IPS DF 19.7 (cell line): Measurements from ENCODE around the gene PABPN1L.
"Not testable (repeated sequence)": the region's sequence is repeated elsewhere in the genome, so short reads cannot be mapped to it uniquely, and the experiment has no call there.

Source experiments
- DNase-seq: peaks from one replicate; pipeline ENCODE4 v3.0.0-alpha.2; 2013; ENCODE audit warnings: low read depth, low spot score

The PABPN1L gene

DNA sequence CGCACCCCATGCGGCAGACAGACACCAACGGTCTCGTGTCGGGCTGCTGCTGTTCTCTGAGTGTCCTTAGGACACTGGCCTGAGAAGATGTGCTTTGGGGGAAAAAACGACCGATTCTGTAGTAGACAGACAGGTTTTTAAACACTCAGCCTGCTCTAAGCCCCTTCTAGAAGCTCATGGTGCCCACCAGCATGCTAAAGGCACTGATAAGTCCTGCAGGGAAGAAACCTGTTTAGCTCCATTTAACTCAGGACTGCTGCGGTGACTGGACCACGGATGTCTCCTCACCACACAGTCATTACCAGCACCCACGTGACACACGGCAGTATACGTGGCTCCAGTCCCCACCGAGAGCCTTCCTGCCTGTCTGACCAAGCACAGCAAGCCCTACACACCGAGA is 35.7 kb downstream of the PABPN1L start:
- no peak for DNase-seq

DNA sequence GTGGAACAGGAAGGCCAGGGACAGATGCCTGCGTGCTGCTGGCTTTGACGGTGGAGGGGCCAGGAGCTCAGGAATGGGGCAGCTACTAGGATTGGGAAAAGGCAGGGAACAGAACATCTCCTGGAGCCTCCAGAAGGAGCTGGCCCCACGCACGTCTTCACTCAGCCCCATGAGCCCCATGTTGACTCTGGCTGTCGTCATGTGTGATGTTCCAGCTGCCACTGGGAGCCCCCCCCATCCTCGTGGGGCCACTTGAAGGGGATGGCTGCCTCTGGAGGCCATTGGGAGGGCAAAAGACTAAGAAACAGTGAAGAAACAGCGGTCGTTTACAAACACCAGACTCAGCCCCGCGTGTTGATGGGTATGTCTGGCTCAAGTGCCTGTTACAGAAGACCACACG is 36.2 kb downstream of the PABPN1L start:
- DNase-seq: no peak

DNA sequence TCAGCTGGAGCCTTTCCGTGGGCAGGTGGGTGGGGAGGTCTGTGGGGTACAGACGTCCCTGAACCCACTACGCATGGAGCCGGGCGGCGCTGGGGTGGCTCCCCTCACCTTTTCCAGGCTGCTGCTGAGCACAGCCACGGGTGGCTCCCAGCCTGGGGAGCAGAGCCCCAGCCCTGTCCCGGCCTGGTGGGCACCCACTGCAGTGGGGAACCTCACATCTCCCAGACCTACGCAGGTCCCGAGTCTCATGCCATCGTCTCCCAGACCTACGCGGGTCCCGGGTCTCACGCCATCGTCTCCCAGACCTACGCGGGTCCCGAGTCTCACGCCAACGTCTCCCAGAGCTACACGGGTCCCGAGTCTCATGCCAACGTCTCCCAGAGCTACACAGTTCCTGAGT is 37.7 kb downstream of the PABPN1L start:
- no peak for DNase-seq

DNA sequence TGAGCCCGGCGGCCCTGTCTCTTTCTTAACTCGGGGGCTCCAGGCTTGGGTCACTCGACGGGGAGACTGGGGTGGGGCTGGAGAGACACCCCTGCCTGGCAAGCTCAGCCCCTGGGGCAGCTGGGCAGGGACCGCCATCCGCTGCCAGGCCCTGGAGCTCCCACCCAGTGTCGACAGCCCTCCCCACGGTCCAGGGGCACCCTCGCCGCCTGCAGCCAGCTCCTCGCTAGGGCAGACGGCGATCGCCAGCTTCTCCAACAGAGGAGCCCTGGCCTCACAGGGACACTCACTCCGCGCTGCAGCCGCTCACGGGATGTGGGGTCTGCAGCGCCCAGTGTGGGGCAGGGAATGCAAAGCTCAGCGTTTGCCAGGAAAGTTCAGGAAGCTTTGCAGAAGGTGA is 38.7 kb downstream of the PABPN1L start:
- no peak for DNase-seq

DNA sequence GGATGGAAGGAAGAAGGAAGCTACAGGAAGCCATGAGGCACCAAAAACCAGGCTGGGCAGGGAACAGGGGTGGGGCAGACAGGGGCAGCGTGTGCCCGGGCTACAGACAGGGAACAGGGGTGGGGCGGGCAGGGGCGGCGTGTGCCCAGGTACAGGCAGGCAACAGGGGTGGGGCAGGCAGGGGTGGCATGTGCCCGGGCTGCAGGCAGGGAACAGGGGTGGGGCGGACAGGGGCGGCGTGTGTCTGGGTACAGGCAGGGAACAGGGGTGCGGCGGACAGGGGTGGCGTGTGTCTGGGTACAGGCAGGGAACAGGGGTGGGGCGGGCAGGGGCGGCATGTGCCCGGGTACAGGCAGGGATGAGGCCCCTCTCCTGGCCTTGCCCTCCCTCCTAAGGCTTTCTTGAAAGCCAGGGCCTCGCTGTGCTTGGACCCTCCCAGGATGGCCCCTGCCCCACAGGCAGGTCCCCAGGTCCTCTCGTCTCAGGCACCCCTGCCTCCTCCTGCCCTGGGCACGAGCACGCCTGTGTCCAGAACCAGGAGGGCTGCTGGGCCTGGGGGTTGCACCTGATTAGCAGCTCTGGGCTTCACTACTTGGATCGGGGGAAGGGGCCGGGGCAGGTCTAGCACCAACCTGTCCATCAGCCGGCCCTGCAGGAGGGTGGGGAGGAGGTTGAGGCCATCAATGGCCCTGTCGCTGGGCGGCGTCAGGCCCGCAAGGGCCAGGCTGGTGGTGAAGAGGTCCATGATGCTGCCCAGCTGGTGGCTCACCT is 40.2 kb downstream of the PABPN1L start:
- DNase-seq: no peak

DNA sequence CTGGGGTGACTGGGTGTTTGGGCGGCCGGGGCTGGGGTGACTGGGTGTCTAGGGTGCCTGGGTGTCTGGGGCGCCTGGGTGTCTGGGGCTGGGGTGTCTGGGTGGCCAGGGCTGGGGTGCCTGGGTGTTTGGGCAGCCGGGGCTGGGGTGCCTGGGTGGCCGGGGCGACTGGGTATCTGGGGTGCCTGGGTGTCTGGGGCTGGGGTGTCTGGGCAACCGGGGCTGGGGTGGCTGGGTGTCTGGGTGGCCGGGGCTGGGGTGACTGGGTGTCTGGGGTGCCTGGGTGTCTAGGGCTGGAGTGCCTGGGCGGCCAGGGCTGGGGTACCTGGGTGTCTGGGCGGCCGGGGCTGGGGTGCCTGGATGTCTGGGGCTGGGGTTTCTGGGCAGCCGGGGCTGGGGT is 41.3 kb downstream of the PABPN1L start:
- no peak for DNase-seq

DNA sequence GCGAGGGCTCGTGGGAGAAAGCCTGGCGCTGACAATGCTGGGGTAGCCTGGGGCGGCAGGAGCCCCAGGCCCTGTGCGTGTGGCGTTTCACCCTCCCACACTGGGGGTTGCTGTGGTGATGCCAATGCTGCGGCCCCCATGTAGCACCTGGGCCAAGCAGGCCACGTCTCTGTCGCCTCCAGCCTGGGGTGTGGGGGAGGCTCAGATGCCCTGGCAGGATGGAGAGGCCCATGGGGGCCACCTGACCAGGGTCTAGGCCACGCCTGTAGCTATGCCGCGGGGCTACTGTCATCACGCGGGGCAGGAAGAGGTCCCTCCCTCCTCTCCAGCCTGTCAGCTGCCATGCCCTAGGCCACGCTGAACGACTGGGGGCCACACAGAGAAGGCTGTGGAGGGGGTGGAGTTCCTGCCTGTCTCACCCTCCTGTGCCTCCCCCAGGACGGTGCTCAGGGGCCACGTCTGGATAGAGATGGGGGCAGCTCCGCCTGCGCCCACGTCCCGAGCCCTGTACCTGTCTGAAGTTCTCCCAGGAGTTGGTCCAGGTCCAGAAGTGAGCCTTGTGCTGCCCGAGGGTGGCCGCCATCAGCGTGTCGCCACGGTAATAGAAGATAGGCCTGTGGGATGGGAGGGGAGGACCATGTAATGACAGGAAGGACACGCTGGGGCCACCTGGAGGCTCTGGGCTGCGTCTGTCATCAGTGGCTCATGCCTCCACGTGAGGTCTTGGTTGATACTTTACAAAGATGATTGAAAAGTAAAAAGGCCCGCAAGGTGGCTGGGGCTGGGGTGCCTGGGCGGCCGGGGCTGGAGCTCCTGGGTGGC is 42.0 kb downstream of the PABPN1L start:
- DNase-seq: no peak

DNA sequence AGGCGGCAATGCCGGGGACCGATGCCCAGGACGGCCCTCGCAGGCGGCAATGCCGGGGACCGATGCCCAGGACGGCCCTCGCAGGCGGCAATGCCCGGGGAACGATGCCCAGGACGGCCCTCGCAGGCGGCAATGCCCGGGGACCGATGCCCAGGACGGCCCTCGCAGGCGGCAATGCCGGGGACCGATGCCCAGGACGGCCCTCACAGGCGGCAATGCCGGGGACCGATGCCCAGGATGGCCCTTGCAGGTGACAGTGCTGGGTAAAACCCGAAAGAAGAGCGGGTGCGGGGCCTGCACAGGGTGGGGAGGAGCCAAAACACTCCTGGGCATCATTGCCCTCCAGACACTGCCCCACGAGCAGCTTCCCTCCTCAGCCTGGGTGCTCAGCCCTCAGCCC is 42.8 kb downstream of the PABPN1L start:
- DNase-seq: not testable (repeated sequence)

DNA sequence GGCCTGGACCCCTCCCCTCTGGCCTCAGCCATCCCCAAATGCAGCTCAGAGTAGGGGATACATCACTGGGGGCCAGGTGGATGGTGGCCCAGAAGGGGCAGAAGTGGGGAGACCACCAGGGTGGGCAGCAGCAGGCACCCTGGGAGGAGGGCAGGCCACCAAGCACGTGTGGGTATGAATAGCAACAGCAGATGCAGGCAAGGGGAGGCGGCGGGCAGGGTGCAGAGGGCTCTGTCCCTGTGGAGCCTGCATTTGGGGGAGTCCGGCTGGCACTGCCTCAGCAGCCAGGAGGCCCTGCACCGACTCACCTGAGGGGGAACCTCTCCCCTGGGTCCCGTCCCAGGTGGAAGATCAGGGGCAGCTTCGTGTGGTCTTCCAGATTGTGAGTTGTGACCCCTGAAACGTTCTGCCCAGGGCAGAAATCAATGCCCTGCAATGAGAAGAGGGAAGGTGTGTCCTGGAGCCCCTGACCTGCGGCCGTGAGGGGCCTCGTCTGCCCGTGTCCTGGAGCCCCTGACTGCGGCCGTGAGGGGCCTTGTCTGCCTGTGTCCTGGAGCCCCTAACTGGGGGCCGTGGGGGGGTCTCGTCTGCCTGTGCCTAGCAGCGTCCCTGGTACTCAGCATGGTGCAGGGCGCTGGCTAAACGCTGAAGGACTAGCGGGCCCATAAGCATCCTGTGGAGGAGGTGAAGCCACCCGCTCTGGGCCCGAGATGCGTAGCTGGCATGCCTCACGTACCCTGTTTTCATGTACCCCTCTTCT is 44.0 kb downstream of the PABPN1L start:
- no peak for DNase-seq

DNA sequence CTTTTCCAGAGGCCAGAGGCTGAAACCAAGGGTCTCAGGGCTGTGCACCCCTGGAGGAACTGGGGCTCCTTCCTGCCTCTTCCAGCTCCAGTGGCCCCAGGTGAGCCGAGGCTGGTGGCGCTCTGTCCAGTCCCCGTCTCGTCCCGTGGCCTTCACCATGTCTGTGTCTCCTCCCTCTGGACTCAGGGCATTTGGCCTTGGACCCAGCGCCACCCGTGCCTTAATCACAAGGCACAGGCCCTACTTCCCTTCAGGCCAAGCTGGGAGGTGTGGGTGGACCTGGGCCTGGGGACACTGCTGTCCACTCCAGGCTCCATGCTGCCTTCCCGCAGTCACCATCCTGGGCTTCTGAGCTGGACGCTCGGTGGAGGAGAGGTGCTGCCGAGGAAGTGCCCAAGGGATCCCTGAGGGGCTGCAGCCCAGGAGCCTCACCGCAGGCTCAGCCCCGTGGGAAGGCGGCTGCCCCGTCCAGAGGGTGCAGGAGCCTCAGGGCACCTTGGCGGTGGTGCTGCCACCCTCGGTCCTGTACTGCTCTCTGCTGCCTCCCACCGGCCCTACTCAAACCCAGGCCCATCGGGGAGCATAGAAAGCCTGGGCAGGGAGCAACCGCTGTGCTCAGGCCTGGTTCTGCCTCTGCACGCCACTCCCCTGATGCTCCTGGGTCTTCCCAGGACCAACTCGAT is 45.2 kb downstream of the PABPN1L start:
- no peak for DNase-seq

DNA sequence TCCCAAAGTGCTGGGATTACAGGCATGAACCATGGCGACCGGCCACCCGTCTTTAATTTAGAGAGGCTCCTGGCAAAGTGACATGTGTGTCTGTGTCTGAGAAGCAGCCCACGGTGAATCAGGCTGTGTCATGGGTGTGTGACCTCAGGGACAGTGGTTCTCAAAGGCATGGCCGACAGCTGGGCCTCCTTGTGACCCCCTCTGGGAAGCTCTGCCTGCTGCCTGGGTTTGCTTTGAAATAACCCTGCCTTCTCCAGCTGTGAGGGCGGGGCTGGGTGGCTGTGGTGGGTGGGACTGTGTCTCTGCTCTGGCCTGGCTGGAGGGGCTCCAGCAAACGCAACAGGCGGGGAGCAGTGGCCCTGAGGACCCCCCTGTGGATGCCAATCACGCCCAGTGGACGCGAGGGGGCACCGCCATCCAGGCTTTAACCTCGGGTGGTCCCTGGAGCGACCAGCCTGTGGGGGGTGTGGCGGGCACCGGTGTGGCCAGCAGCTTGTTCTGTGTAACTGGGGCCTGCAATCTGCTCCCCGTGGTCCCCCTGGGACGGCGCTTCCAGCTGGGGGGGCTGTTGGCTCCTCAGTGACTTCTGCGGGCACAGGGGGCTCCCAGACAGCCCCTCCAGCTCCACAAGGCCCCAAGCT is 46.0 kb downstream of the PABPN1L start:
- DNase-seq: no peak

DNA sequence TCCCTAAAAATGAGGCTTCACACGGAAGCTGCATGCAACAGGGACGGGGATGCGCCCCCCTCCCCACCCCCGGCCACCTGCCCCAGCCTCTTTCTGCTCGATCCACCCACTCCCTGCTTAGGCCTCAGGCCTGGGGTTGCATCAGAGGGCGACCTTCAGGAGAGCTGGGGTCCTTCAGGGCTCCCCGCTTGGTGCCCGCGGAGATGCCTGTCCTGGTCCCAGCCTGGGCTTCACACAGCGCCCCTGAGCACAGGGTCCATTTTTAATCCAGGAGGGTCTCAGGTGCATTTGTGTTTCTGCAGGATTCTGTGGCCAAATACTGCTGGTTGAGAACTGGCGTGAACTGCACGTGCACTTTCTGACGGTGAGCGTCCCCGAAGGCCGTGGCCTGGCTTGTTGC is 47.3 kb downstream of the PABPN1L start:
- no peak for DNase-seq

DNA sequence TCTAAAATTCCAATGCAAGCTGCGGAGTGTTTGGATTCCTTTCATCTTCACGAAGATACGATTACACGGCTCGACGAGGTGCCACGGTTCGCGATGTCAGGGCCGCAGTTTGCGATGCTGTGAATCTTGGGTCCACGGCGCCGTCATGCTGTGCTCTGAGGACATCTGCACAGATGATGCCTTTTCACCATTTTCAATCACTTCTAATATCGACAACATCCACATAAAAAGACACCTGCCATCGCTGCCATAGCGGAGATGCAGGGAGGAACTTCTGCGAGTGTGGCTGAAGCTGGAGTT is 47.9 kb downstream of the PABPN1L start:
- no peak for DNase-seq

DNA sequence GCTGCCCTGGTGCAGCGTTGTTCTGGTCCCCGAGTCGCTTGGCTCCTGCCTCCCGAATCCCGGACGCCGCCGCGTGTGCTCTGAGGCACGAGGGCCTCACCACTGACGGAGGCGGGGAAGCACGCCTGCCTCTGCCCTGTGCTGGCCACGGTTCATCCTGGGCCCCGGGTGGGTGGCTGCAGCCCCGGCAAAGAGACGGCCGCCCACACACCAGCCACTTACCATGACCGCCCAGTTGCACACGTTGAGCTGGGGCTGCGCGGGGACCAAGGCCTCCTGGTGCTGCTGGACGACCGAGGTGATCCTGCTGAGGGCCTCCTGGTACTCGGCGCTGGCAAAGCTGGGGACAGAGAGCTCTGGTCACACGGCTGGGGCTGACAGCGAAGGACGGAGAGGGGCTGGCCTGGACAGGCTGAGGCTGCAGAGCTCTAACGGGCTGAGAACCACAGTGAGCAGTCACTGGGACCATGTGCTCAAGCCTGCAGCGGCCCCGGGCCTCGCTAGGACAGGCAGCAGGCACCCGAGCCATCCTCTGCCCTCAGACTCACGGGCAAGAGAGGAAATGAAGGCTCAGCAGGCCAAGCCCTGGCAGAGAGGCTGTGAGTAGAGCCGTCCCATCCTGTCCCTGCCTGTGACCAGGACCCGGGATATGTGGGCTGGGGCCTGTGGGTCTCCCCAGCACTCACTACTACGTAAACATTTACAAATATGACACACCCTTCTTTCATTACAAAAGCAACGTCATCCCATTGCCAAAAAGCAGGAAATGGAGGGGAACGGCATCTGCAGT is 48.5 kb downstream of the PABPN1L start:
- DNase-seq: no peak

DNA sequence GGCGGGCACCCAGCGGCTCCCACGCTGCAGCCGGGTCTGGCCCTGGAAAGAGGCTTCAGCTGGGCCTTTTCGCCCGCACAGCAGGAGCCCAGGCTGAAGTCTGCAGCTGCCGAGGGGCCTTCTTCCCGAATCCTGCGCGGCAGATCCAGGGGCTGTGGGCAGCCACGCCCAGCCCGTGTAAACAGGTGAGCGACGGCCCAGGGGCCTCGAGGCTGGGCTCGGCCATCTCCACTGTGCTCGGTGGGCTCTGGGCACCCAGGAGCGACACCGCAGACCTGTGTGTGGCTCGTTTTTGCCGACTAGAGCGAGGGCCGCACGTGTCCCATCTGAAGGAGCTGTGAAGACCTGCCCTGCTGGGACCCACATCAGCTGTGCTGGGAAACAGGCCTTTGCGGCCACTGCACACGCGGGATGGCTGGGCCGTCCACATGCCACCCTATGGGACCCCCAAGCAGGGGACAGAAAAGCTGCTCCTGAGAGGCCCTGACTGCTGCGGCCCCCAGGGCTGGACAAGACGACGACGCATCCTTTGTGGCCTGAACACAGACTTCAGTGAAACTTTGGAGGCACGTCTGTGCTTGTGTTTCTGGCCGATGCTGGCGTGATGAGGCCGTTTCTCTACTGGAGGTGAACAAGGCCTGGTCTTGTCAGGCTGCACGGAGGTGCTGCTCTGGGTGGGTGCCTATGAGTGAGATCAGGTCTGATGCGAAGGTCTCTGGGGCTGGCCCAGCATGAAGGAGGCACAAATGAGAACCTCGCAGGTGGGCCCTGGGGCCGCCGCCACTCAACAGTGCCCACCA is 49.5 kb downstream of the PABPN1L start:
- no peak for DNase-seq

DNA sequence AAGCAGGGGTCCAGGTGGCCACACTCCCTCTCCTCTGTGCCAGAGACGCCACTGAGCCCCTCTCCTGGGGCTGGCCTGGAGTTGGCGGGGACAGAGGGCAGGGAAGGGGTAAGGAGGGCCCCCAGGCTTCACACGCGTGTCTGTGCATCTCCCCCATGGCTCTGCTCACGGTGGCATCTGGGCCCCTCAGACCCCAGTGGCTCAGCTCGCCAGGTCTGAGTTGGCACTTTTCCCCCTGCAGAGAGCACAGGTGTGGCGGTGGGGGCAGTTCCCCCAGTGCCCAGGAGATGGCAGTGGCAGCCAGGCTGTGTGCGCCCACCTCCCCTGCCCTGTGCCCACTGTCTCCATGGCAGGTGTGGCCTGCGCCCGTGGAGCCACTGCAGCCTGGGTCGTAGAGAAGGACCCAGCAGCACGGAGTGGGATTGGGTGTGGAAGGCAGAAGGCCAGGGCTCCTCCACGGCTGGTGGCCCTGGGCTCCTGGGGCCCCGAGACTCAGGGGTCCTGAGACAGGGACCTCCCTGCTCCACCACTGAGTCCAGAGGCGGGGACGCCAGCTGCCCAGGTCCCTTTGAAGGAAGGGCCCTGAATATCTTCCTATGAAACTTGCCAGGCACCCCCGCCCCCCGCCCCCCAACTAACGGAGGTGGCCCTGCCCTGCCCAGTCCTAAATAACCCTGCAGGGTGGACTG is 50.4 kb downstream of the PABPN1L start:
- no peak for DNase-seq

DNA sequence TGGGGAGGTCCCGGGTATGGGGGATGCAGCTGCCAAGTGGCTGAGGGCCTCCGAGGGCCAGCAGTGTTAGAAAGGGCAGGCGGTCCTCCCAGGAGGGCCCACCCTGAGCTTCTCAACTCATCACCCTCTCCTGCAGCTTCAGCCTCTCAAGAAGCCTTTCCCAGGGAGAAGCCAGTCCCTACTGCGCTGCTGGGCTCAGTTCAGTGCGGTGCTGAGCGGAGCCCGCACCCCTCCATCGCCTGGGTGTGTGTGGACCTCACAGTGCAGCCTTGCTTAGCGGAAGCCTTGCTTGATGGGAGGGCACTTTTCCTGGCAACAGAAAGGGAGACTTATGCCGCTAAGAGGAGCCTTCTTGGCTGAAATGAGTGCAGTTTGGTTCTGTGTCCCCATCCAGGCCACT is 51.2 kb downstream of the PABPN1L start:
- DNase-seq: no peak

DNA sequence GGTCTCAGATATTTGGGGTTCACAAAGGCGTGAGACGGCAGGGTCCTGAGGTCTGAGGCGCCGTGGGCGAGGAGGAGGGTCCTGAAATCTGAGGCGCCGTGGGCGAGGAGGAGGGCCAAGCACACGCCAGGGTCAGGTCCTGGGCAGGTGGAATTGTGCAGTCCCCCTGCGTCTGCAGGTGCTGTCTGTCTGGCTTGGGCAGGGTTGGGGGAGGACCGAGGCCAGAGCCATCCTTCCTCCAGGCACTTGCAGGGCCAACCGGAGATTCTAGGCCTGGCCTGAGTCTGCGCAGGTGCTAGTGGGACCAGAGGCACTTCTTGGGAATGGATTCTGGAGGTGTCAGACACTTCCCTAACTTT is 52.3 kb downstream of the PABPN1L start:
- DNase-seq: no peak
